ENCODE results near the gene HSD17B11.
A peak's percentile ranks its signal among the peaks of the same experiment; 100 is the strongest.
"Not testable (repeated sequence)": the region's sequence is repeated elsewhere in the genome, so short reads cannot be mapped to it uniquely, and the experiment has no call there.

The HSD17B11 gene, protein sequence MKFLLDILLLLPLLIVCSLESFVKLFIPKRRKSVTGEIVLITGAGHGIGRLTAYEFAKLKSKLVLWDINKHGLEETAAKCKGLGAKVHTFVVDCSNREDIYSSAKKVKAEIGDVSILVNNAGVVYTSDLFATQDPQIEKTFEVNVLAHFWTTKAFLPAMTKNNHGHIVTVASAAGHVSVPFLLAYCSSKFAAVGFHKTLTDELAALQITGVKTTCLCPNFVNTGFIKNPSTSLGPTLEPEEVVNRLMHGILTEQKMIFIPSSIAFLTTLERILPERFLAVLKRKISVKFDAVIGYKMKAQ

DNA sequence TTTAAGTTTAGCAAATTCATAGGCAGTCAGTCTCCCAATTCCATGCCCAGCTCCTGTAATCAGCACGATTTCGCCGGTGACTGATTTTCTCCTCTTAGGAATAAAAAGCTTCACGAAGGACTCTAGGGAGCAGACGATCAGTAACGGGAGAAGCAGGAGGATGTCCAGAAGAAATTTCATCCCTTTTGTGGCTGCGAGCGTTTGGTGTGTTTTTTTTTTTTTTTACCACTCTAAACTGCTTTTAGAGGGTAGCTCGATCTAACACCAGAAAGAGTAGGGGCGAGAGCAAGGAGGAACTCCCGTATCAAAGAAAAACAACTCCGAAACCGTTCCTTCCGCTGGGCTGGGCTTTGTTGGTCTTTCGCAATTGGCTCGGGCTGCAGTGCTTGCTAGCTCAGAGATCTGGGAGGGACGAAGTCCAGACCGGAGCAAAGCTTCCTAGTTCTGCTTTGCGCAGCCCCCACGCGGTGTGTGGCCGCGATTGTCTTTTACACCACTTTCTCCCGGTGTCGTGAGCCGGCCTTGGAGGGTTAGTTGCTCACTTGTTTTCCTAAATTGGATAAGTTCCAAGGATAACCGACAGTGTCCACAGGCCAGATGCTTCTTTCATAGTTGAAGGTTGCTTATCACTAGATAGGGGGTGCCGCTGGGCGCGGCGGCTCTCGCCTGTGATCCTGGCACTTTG lies at the start of gene HSD17B11:
TSS of gene HSD17B11 (minus strand) at position 298 of the 685 bp plus-strand sequence. CDS start at position 180, 118 bp downstream.
- peak; percentile 74 for DNase-seq

DNA sequence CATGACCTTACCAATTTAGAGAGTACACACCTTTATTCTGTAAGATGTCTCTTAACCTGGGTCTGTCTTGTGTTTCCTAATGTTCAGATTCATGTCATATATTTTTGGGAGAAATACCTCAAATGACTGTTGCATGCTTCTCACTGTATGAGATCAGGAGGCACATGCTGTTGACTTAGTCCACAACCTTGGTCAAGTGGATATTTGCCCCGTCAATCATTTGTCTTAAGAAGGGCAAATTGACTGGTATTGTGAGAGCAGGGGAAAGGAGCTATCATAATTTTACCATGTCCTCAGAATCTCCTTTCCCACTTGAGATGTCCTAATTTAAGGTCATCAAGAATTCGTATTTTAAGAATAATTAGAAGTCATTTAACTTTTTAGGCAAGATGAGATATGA lies 42.4 kb upstream of the HSD17B11 start:
- no peak for DNase-seq

DNA sequence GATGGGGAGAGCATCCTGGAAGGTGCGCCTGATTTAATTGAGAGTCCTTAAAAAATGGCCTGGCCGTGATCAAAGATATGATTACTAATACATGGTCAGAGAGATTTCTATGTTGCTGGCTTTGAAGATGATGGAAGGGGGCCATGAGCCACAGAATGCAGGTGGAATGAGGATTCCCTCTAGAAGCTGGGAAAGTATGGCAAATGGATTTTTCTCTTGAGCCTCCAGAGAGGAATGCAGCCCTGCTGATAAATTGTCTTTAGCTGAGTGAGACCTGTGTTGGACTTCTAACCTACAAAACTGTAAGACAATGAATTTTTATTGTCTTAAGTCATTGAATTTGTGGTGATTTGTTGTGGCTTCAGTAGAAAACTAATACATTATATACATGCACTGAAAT lies 39.0 kb upstream of the HSD17B11 start:
- no peak for DNase-seq

DNA sequence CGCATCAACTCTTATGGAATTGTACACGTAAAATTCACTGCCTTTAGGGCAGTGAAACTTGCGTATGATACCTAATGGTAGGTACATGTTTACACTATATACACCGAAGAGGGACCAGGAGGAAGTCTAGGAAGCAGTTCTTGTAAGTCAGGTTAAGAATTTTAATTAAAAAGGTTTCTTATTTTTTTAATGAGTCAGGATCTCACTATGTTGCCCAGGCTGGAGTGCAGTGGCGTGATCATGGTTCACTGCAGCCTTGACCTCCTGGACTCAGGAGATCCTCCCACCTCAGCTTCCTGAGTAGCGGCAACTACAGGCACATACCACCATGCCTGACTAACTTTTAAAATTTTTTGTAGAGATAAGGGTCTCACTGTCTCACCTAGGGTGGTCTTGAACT lies 38.0 kb upstream of the HSD17B11 start:
- no peak for DNase-seq

DNA sequence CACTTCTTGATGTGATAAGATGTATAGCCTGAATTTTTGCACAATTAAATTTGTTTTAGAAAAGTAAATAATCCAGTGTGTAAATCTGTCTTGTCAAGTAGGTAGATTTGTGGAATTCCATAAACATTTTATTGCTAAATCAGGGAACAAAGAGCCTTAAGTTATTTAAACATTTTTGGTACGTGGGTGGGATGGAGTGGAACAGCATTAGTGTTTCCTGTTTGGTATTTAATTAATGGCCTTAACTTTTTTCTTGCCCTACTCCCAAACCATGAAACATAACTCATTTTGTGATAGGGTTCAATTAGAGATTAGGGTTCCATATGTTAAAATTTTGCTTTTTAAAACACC lies 36.5 kb upstream of the HSD17B11 start:
- no peak for DNase-seq

DNA sequence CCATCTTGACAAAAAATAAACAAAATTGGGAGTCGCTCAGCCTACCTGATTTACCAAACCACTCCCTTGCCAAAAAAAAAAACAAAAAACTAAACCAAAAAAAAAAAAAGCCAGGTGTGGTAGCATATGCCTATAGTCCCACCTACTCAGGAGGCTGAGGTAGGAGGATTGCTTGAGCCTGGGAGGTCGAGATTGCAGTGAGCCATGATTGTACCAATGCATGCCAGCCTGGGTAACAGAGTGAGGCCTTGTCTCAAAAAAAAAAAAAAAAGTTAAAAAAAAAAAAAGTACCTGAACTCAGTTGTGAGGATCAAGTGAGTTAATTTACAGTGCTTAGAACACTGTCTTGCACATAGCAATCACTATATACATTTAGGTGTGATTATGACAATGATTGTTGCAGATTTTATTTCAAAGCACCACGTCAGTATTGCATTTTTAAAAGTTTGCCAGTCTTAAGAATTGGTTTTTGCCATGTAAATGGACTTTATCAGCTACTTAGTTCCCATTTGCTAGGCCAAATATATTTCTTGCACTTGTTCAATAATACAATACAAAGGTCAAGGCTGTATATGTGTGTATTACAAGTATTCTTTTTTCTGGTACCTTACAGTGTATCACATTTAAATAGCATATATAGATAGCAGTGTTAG lies 36.0 kb upstream of the HSD17B11 start:
- DNase-seq = no peak

DNA sequence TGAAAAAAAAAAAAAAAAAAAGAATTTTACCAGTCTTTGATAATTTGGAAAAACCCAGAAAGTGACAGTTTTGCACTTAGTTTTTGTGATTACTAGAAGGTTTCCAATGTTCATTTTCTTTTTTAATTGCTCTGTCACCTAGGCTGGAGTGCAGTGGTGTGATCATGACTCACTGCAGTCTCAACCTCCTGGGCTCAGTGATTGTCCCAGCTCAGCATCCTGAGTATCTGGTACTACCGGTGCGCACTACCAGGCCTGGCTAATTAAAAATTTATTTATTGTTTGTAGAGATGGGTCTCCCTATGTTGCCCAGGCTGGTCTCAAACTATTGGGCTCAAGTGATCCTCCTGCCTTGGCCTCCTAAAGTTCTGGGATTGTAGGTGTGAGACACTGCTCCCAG lies 34.7 kb upstream of the HSD17B11 start:
- no peak for DNase-seq

DNA sequence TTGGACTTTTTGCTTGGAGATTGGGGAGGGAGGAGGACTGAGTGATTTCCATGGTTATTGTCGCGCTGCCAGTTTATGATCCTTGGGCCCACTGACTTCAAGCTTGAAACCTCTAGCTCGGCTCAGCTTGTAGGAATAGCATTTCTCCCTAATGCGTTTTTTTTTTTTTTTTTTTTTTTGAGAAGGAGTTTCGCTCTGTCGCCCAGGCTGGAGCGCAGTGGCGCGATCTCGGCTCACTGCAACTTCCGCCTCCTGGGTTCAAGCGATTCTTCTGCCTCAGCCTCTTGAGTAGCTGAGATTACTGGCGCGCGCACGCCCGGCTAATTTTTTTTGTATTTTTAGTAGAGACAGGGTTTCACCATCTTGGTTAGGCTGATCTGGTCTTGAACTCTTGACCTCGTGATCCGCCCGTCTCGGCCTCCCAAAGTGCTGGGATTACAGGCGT lies 33.1 kb upstream of the HSD17B11 start:
- DNase-seq = not testable (repeated sequence)

DNA sequence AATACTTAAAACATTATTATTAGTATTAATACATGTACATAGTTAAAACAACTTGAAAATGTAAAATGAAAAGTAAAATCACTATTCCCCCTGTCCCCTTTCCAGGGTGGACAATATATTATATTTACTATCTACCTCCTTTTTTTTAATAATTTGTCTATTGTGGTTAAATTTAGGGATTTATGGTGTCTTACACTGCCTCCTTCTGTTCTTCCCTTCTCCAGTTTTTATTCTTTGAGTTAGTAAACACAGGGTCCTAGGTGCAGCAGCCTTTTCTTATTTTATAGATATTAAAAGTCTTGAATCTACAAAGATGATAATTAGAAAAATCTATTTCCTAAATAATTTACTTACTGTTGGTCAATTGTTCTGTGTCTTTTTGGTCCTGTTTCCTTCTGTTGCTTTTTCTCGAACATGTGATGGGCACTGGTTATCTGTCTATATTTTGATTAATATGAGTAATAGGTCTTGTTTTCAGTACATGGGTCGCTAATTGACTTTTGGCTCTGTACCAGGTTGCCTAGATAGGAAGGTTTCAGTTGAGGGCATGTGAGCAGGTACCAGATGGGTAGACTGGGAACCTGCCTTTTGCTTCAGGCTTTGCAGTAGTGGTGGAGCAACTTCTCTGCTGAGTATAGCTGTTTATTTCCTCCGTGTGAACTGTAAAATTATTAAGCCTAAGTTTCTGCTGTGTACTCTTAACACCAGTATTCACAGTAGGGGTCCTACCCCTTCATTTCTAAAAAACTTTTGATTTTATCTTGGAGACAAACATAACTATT lies 32.5 kb upstream of the HSD17B11 start:
- DNase-seq = no peak

DNA sequence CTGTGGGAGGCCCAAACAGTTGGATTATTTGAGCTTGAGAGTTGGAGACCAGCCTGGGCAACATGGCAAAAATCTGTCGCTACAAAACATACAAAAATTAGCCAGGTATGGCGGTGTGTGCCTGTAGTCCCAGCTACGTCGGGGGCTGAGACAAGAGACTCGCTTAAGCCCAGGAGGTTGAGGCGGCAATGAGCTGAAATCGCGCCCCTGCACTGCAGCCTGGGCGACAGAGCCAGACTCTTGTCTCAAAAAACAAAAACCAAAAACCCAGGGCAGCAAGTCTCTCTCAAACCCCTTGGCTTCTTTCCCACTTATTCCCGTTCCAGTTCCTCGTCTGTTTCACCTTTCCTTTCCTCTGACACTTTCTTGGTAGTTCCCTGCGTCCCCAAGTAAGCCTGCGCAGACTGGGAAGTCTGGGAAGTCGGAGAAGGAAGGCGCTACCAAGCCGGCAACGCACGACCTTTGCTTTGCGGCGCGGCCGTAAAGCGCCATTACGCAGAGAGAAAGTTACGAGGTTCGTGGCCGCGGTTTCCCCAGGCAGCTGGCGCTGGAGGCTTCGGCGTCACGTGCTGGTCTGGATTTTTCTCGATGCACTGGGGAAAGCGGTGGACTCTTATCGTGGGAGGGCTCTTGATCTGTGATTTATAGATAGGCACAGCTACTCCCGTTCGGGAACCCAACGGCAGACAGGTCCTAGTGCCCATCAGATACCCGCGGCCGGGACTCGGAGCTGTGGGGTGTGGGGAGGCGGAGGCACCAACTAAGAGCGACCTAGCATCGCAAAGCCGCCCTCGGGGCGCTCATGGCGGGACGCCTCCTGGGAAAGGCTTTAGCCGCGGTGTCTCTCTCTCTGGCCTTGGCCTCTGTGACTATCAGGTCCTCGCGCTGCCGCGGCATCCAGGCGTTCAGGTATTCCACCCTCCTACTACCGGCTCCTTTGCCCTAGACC lies 31.4 kb upstream of the HSD17B11 start, which contains the start of gene NUDT9:
TSS of gene NUDT9 (plus strand) at position 470 of the 949 bp plus-strand sequence. CDS start at position 803, 333 bp downstream.
- DNase-seq = peak; percentile 88

DNA sequence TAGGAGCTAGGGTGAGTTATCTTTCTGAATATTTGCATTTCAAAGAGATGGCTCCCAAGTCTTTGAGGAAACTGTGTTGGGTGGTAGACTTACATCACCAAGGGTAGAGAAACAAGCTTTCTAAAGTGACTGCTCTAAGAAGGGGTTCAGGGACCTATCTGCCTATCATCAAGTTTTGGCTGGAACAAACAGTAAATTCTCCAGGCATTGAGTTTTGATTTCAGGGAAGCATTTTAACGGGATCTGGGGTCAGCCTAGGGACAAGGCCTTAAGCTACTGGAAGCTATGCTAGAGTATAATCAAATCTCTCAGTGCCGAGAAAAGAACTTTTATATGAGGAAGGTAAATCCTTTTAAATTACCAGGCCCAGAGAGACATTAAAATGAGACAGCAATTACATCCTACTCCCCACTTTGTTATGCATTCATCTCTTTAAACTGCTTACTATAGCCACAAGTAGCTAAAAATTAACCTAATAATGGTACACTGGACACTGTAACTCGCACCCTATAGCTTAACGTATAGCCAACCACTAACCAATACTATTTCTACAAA lies 29.4 kb upstream of the HSD17B11 start:
- no peak for DNase-seq

DNA sequence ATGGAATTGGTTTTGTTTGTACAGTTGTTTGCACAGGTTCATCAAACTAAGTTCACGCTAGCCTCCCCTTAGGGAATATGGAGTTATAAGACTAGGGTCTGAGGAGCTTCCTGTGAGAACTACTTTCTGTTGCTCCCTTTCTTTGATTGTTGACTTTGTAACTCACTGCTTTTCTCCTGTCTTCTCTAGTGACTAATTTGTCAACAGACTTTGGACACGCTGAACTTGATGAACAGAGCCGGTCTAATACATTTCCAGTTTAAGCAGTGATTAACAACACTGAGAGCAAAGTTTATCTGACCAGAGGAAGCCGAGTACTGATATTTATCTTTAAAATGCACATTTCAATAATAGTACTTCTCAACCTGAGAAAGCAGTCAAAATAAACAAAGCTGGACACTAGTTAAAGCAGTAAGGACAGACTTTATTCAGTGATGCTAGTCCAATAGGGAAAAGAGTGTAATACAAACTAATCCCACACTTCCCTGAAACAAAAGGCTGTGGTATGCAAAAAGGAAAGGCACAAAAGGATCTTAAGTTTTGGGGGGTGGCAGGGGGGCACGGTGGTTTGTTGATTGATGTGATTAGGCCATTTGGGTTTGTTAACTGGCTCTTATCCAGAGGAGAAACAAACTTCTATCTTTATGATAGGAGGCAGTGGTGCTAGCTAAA lies 28.7 kb upstream of the HSD17B11 start:
- DNase-seq = no peak

DNA sequence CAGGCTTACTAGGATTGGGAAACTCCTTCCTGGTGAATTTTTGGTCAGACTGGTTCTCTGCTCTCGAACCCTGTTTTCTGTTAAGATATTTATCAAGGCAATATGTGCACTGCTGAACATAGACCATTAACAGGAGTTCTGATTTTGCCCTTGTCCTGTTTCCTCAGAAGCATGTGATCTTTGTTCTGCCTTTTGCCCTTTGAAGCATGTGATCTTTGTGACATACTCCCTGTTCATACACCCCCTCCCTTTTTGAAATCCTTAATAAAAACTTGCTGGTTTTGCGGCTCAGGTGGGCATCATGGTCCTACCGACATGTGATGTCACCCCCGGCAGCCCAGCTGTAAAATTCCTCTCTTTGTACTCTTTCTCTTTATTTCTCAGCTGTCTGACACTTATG lies 27.4 kb upstream of the HSD17B11 start:
- DNase-seq = not testable (repeated sequence)

DNA sequence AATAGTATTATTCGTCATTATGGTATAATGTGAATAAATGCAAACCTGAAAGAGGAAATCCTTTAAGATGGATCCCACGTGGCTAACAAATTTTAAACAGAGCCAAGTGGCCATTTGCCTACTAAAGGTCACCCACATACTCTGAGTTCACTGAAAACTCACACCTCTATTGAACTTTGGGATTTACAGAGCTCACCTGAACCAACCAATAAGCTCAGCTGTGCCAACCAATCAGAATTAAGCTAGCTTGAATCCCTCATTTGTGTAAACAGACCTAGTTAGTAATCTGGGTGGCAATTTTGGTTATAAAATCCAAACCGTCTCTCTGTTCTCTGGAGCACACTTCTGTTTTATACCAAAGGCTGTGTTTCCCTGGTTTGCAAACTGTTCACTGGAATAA lies 26.0 kb upstream of the HSD17B11 start:
- DNase-seq = no peak

DNA sequence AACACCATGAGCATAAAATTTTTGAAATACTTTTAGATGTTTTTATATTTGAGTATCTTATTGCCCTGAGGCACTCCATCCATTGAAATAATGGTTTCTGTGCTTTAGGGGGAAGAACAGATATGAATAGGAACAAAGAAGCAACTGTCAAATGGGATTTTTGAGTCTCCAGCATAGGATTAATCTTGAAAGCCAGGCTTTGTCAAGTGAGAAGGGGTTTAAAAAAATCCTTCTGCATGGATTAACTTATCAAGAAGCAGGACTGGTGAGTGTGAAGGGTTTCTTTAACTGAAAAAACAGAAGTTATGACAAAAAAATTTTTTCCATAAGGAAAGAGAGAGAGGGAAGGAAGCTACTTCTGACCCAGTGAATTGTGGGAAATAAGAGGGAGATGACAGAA lies 23.8 kb upstream of the HSD17B11 start:
- no peak for DNase-seq

DNA sequence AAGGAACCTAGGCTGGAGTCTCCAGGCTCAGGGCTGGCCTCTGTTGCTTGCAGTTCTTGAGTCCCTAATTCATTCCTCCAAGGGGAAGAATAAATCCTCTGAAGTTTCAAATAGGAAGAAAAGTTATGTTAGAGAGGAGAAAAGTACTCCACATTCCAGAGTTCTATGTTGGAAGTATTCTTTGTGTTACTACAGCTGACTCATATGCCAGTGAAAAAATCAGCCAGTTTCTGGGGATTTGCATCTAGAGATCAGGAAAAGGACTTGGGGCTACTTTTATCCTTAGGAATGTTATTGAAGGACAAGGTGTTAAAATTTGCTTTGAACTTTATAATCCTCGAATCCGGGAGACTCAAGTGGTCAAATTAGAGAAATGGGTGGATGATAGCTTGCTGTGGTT lies 19.7 kb upstream of the HSD17B11 start:
- DNase-seq = no peak

DNA sequence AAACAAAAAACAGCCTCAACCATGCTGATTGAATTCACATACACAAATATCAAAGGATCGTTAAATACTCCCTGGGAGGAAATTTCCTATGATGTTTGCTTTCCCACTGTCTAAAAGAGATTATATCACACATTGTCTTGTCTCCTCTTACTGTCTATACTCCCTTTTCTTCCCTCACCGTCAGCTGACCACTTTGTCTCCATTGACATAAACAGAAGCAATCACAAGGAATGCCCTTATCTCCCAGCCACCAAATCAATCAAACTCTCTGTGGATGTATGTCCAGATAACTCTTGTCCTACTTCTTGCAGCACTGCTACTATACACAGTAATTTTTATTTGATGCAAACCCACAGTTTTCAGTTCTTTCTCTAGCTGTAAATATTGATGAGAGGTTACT lies 19.2 kb upstream of the HSD17B11 start:
- DNase-seq = no peak

DNA sequence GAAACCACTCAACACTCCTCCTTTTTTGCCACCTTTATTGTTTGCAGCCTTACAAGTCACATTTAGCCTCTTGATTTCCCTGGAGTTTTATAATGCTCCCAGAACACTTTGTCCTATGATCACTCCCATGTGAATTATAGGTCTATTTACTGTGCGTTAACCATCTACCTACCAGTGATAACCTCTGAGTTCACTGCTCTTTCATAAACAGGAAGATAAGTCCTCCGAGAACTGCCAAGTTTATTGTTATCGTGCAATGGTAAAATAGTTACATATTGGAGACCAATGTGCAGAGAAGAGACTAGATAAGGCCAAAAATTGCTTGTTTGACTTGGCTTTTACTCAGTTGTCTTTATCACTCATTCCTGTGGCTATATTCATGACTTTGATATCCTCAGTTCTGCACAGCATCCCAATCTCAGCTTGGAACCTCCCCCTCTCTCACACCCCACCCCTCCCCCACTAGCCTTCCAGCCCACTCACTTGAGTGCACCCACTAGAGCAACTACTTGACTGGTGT lies 18.5 kb upstream of the HSD17B11 start:
- no peak for DNase-seq

DNA sequence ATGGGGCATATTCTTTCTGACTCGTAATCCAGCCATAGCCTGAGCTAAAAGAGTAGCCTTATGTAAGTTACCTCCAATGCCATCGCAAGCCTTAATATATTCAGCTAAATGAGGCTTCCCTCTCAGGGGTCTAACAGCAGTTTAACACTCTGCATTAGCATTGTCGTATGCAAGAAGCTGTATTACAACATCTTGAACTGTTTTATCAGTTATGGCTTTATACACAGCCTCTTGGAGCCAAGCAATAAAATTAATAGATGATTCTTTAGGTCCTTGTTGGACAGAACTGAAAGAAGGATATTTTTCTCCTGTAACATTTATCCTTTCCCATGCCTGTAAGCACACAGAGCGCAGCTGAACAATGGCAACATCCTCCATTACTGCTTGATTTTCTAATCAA lies 15.9 kb upstream of the HSD17B11 start:
- DNase-seq = not testable (repeated sequence)

DNA sequence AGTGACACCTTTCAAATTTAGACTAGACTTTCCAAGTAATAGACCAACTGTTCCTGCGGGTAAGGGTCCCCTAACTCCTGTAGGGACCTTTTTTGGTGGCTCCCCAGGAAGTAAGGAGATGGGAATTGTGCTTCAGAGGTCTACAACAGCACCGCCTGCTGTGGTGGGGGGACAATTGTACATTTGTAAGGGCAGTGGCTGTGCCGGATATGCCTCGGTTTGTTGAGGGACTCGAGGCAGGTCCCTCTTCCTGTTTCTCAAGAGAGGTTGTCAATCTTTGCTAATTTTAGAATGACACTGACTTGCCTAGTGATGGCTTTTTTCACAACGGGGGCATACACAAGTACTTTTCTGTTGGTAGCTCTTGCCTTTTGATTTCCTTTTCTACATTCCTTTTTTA lies 15.5 kb upstream of the HSD17B11 start:
- no peak for DNase-seq
